Measurements from ENCODE around the gene NDOR1.
"Not testable (repeated sequence)": the region's sequence is repeated elsewhere in the genome, so short reads cannot be mapped to it uniquely, and the experiment has no call there.

DNA sequence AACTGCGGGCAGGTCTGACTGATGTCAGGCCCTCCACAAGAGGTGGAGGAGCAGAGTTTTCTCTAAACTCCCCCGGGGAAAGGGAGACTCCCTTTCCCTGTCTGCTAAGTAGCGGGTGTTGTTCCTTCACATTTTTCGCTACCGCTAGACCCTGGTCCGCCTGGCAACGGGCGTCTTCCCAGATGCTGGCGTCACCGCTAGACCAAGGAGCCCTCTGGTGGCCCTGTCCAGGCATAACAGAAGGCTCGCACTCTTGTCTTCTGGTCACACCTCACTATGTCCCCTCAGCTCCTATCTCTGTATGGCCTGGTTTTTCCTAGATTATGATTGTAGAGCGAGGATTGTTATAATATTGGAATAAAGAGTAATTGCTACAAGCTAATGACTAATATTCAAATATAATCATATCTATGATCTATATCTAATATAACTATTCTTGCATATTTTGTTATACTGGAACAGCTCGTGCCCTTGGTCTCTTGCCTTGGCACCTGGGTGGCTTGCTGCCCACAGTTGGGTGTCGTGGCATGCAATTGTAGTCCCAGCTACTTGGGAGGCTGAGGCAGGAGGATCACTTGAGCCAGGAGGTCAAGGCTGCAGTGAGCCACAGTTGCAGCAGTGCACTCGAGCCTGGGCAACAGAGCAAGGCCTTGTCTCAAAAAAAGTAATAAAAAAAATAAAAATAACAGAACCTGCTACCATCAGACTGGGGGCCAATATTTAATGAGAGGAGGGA is 56.8 kb downstream of the NDOR1 start:
- not testable (repeated sequence) for TF ChIP-seq POLR2A (IDR thresholded peaks at IDR 0.05; ENCODE audit: low read depth); POLR2AphosphoS5 (IDR thresholded peaks at IDR 0.05); EP300 (IDR thresholded peaks at IDR 0.05)
- peak; percentile 34 to 55 (median 50) for TF ChIP-seq CTCF (IDR thresholded peaks at IDR 0.05)

Data from esophagus muscularis mucosa (tissue), 4 donors.